C4-2B (cell line): ENCODE measurements around the gene SLC24A3.

ENCODE experiments used
- H3K27ac ChIP-seq: fragments of 450-650 bp; 2 replicates; pipeline ENCODE4 v1.5.1; 2017
- ZFX ChIP-seq: fragments of 450-650 bp; IDR thresholded peaks from 2 replicates; pipeline ENCODE4 v1.6.1; 2017
- TF ChIP-seq, protein P1 (sequence below): fragments of 450-650 bp; conservative IDR thresholded peaks from 2 replicates; pipeline ENCODE4 v1.5.1; 2017; ENCODE audit warnings: mild to moderate bottlenecking

Gene SLC24A3

DNA sequence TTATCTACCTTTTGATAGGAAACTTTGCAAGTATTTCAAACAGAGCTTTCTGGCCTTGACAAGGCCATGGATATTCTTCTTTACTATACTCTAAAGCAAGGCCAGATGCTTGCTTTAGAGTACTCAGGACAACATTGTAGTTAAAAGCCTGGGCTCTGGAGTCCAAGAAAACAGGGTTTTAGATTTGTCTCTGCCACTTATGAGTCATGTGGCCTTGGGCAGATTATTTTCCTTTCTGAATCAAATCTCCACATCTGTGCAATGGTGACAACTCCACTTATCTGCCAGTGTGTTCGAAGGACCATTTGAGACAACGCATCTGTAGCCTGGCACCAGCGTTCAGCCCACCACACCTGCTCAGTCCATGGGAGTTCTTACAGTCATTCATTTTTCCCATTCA is 279.7 kb downstream of the SLC24A3 start:
- H3K27ac ChIP-seq, result no peak overlapping the region
- no peak for TF ChIP-seq ZFX
- TF ChIP-seq, protein P1, sequence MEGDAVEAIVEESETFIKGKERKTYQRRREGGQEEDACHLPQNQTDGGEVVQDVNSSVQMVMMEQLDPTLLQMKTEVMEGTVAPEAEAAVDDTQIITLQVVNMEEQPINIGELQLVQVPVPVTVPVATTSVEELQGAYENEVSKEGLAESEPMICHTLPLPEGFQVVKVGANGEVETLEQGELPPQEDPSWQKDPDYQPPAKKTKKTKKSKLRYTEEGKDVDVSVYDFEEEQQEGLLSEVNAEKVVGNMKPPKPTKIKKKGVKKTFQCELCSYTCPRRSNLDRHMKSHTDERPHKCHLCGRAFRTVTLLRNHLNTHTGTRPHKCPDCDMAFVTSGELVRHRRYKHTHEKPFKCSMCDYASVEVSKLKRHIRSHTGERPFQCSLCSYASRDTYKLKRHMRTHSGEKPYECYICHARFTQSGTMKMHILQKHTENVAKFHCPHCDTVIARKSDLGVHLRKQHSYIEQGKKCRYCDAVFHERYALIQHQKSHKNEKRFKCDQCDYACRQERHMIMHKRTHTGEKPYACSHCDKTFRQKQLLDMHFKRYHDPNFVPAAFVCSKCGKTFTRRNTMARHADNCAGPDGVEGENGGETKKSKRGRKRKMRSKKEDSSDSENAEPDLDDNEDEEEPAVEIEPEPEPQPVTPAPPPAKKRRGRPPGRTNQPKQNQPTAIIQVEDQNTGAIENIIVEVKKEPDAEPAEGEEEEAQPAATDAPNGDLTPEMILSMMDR, result no peak

DNA sequence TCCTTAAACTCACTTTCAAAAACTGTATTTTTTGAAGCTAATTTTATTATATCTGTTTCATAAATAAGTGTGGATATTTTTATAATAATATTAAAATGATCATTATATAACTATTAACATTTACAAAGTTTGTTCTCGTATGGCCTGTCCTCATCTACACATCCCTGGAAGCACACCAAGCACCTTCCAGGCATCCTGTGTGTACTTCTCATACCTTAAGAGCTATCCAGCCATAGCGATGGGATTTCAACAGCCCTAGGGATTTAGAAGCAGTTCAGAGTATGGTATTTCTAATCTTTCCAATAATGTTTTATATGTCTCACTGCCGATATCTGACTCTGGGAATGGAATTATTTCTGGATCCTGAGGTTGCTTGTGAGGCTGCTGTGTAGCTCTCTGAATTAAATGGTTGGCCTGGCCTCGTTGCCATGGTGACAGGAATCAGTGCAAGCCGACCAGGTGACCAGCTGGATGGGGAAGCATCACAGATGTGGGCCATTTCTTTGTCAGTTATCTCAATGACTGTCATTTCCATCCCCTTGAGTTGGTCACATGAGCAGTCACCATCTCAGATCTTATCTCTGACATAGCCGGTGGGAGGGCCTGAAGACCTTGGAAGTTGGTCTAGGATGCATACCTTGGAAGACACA is 280.4 kb downstream of the SLC24A3 start:
- no peak for TF ChIP-seq ZFX
- TF ChIP-seq, protein P1, result no peak
- no peak overlapping the region for H3K27ac ChIP-seq

DNA sequence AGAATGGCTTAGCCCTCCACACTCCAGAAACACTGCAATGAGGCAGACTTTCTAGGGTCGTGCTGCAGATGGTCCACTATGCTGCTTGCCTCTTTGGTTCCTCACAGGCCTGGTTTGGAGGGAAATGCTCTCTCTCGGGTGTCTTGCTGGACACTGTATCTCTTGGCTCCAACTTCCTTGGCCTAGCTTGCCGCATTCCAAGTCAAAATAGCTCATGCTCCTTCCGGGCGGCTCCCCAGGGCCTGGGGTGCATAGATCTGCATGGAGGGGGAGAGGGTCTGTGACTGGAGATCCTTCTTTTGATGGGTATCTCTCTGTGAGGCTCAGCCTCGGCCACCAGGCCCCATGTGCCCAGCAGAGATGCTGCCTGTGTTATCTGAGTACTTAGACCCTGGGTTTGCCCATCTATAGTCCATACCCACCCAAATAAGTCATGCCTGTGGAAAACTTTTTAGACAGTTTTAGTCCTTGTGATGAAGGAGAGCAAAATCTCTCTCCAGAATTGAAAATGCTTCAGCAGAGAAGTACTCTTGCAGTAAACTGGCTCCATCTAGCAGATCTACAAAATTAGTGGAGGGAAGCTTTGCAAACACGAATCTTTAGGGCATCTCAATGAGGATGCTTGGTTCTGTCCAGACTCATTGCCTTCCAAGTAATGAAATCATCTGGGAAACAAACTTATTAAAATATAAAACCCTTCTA is 281.5 kb downstream of the SLC24A3 start:
- no peak overlapping the region for H3K27ac ChIP-seq
- no peak for TF ChIP-seq ZFX

DNA sequence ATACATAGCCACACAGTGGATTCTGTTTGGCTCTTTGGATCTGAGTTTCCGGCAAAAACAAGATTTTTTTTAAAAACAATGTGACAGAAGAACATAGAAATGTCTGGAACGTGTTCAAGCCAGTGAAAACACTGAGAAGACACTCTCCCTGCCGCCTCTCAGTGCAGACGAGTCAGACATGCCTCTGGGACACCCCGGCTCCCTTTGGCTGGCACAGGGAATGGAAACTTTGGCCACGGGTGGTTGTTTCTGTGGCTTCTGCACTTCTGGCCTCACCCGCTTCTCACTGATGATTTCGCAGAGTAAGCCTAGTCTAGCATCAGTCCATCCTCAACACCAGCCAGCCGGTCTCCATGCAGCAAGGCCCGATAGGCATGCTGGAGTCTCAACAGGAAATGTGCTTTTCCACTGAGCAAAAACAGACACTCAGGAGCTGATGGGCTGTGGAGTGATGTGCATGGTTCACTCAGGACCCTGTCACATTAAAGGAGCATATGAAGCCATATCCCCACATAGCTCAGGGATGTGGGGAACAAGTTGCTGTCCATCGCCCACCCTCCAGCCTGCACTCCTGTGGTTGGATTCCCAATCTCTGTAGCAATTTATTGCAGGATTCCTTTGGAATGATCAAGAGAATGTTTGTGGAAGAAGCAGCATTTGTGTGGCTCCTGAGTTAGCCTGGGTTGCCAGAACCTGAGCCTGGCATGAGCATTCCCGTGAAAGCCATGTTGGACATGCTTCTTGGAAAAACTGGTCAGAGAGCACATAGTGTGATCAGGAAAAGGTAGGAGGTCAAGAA is 283.7 kb downstream of the SLC24A3 start:
- TF ChIP-seq, protein P1, result no peak
- no peak for TF ChIP-seq ZFX
- no peak overlapping the region for H3K27ac ChIP-seq

- H3K27ac ChIP-seq, result no peak overlapping the region
- TF ChIP-seq, protein P1, result no peak
- TF ChIP-seq ZFX, result no peak
Measured at GRCh38 chr20:19497064-19497463, 284.6 kb downstream of the SLC24A3 start.

GRCh38 chr20:19498756-19499155 is 286.3 kb downstream of the SLC24A3 start:
- TF ChIP-seq, protein P1, result no peak
- no peak for TF ChIP-seq ZFX
- H3K27ac ChIP-seq, result no peak overlapping the region

DNA sequence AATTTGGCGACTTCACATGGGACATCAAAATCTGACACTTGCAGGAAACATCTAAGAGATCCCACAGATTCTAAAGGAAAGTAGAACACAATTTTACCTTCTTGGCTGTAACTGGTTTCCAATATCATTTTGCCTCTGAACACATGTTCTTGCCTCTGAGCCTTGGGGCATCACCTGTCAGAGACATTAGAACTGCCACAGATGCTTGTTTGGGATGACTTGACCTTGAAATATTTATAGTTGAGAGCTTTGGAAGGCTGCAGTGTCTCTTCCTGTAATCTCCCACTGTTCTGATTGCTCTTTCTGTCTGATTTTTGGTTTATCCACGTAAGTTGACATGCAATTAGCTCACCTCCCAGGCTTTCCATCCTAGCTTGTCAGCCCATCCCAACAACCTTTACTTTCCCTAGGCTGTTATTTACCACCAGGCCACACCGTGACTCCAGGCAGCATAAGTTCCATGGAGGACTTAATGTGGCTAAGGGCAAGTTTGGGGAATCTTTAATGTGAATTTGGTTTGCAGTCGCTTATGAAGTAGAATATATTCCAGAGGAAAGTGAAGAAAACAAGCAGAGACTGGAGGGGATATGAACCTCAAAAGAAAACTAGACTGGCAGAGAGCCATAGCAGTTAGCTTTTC is 289.2 kb downstream of the SLC24A3 start:
- TF ChIP-seq ZFX, result no peak
- TF ChIP-seq, protein P1, result no peak
- no peak overlapping the region for H3K27ac ChIP-seq
